ENCODE data around the gene PLCB1.

PLCB1 gene

DNA sequence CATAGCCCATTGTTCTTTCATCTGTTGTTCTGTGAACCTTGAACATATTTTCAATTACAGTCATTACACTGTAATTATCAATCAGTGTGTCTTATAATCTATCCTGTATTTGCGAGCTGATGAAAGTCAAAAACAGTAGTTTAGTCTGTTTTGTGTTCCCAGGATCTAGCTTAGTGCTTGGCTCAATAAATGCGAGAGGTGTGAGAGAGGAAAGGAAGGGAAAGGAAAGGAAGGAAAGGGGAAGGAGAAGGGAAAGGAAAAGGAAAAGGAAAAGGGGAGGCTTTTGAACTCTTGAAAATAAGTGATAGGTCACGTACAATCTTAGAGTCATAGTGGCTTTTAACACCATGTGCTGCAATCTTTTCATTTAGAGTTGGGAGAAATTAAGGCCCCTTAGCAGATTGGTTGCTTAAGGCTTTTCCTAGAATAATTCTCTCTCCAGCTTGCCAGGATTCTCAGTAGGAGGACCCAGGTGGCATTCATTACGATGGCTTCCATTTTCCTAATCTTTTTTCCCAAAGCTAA is 503.0 kb downstream of the PLCB1 start:
- Histone ChIP-seq H2AFZ (ENCODE audit: low read depth, low read length) (no peak overlapping the region), H3K9me3 (ENCODE audit: insufficient read depth, low read length, severe bottlenecking) (no peaks in the 10 kb centered on the region), H3K9ac (ENCODE audit: low read depth, low read length) (no peak overlapping the region), H3K27me3 (ENCODE audit: insufficient read depth, low read length, poor library complexity) (no peaks in the 10 kb centered on the region), H3K4me2 (ENCODE audit: insufficient read depth, low read length) (no peak overlapping the region), H3K27ac (ENCODE audit: low read length) (no peak overlapping the region), H3K36me3 (ENCODE audit: insufficient read depth, low read length) (no peaks in the 10 kb centered on the region), H3K79me2 (ENCODE audit: insufficient read depth, low read length) (no peaks in the 10 kb centered on the region), H3K4me3 (ENCODE audit: low read depth in 1 of 2, low read length in 2 of 2) (no peak overlapping the region), H4K20me1 (ENCODE audit: insufficient read depth, low read length) (no peaks in the 10 kb centered on the region), H3K4me1 (ENCODE audit: insufficient read depth, low read length) (no peaks in the 10 kb centered on the region)
- DNase-seq, result no peak
- TF ChIP-seq, protein P1, sequence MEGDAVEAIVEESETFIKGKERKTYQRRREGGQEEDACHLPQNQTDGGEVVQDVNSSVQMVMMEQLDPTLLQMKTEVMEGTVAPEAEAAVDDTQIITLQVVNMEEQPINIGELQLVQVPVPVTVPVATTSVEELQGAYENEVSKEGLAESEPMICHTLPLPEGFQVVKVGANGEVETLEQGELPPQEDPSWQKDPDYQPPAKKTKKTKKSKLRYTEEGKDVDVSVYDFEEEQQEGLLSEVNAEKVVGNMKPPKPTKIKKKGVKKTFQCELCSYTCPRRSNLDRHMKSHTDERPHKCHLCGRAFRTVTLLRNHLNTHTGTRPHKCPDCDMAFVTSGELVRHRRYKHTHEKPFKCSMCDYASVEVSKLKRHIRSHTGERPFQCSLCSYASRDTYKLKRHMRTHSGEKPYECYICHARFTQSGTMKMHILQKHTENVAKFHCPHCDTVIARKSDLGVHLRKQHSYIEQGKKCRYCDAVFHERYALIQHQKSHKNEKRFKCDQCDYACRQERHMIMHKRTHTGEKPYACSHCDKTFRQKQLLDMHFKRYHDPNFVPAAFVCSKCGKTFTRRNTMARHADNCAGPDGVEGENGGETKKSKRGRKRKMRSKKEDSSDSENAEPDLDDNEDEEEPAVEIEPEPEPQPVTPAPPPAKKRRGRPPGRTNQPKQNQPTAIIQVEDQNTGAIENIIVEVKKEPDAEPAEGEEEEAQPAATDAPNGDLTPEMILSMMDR (IDR thresholded peaks at IDR 0.05; ENCODE audit: borderline replicate concordance, extremely low read depth, low read length, poor library complexity, severe bottlenecking), result no peak
- TF ChIP-seq EZH2 (IDR thresholded peaks at IDR 0.05; ENCODE audit: borderline replicate concordance, low read depth, low read length, severe bottlenecking), result no peak
- no peak for ATAC-seq (ENCODE audit: insufficient read depth, low read depth)

DNA sequence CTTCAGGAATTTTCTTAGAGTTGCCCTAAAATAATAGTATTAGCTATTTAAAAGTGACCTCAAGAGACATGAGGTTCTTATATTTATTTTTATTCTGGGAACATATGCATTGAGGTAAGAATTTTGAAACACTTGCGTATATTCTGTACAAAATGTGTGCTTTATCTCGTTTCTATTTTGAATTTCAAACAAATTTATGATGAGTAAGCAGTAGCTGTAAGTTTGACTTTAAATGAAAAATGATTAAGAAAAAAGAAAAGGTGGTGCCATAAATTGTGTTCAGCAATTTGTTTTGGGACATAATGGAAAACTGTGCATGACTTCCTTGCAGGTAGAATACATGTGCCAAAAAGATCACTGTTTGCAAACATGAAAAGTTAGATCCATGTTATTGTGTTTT is 503.8 kb downstream of the PLCB1 start:
- Histone ChIP-seq H2AFZ (ENCODE audit: low read depth, low read length) (no peak overlapping the region), H3K27me3 (ENCODE audit: insufficient read depth, low read length, poor library complexity) (no peaks in the 10 kb centered on the region), H3K79me2 (ENCODE audit: insufficient read depth, low read length) (no peaks in the 10 kb centered on the region), H3K36me3 (ENCODE audit: insufficient read depth, low read length) (no peaks in the 10 kb centered on the region), H3K4me1 (ENCODE audit: insufficient read depth, low read length) (no peaks in the 10 kb centered on the region), H3K9ac (ENCODE audit: low read depth, low read length) (no peak overlapping the region), H3K27ac (ENCODE audit: low read length) (no peak overlapping the region), H3K4me2 (ENCODE audit: insufficient read depth, low read length) (no peak overlapping the region), H3K4me3 (ENCODE audit: low read depth in 1 of 2, low read length in 2 of 2) (no peak overlapping the region), H3K9me3 (ENCODE audit: insufficient read depth, low read length, severe bottlenecking) (no peaks in the 10 kb centered on the region), H4K20me1 (ENCODE audit: insufficient read depth, low read length) (no peaks in the 10 kb centered on the region)
- DNase-seq (no peak), ATAC-seq (ENCODE audit: insufficient read depth, low read depth) (no peak)
- TF ChIP-seq, protein P1 (IDR thresholded peaks at IDR 0.05; ENCODE audit: borderline replicate concordance, extremely low read depth, low read length, poor library complexity, severe bottlenecking), result no peak
- no peak for TF ChIP-seq EZH2 (IDR thresholded peaks at IDR 0.05; ENCODE audit: borderline replicate concordance, low read depth, low read length, severe bottlenecking)

DNA sequence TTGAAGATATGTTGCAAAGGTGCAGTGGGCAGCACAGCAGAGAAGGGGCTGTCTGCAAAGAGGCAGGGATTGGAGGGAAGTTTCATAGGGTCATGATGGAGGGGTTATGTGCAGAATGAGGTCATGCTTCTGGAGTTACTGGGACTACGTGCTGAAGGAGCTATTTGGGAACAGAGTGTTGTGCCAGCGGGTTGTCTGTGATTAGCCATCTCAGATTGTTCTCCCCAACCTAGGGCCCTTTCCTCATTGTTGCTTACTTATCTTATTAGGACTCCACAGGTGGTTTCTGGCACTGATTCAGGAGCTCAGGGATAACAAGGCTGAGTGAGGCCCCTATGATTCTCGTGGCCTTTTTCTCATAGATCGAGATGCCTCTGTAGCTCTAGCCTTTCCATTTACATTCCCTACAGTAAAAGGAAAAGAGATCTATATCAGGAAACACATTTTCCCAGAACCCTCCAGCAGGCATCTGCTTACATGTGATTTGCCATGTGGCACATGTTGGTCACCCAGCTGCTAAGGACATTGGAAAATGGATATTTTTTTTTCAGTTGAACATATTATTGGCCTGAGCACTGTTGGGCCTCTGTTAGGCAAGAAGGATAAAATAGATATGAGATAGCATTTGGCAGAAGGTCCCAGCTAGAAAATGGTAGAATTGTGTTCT is 507.2 kb downstream of the PLCB1 start:
- H3K27ac ChIP-seq (ENCODE audit: low read length), result no peak overlapping the region

More for the DNA sequence above, 507.2 kb downstream of the PLCB1 start:
- Histone ChIP-seq H3K9me3 (ENCODE audit: insufficient read depth, low read length, severe bottlenecking) (no peaks in the 10 kb centered on the region), H3K4me2 (ENCODE audit: insufficient read depth, low read length) (no peak overlapping the region), H3K4me3 (ENCODE audit: low read depth in 1 of 2, low read length in 2 of 2) (no peak overlapping the region), H4K20me1 (ENCODE audit: insufficient read depth, low read length) (no peaks in the 10 kb centered on the region), H3K79me2 (ENCODE audit: insufficient read depth, low read length) (no peaks in the 10 kb centered on the region), H3K4me1 (ENCODE audit: insufficient read depth, low read length) (no peaks in the 10 kb centered on the region), H3K27me3 (ENCODE audit: insufficient read depth, low read length, poor library complexity) (no peaks in the 10 kb centered on the region), H2AFZ (ENCODE audit: low read depth, low read length) (no peak overlapping the region), H3K36me3 (ENCODE audit: insufficient read depth, low read length) (no peaks in the 10 kb centered on the region), H3K9ac (ENCODE audit: low read depth, low read length) (no peak overlapping the region)
- ATAC-seq (ENCODE audit: insufficient read depth, low read depth), result no peak
- no peak for DNase-seq
- no peak for TF ChIP-seq EZH2 (IDR thresholded peaks at IDR 0.05; ENCODE audit: borderline replicate concordance, low read depth, low read length, severe bottlenecking)
- TF ChIP-seq, protein P1 (IDR thresholded peaks at IDR 0.05; ENCODE audit: borderline replicate concordance, extremely low read depth, low read length, poor library complexity, severe bottlenecking), result no peak
